IMR-90 (cell line): ENCODE results near the gene DOCK2. TPM values are rescaled to one million over a fixed set of nuclear protein-coding genes. Genes with fewer than 3 reads are reported as not detected.

Source experiments
- ATAC-seq: fragments of 200-7000 bp; cut with Tn5 transposase; 2 replicates; pipeline ENCODE4 v1.9.1; 2020; ENCODE audit warnings: low read depth, mild to moderate bottlenecking, moderate library complexity
- BruUV-seq: library from RNA; stranded (reverse); fragments of 400-500 nt; replicated peaks from 2 replicates; lab custom pipeline; 2021; lab: Mats Ljungman, UMichigan
- CTCF ChIA-PET: fragments of 300-600 bp; formaldehyde crosslinking; extraction: SDS; loops from one replicate; lab custom pipeline; 2021; ENCODE audit warnings: antibody characterized with exemption; lab: Yijun Ruan, JAX
- POLR2A ChIA-PET: fragments of 300-600 bp; sonication (Branson Sonifier 250); formaldehyde crosslinking; loops from one replicate; lab custom pipeline; 2022; ENCODE audit warnings: antibody characterized with exemption; ENCODE audit not compliant: unreplicated experiment; lab: Charles Lee
- DNase-seq: peaks from one replicate; pipeline ENCODE4 v3.0.0; 2013
- H2AFZ ChIP-seq: replicated peaks from 2 replicates; pipeline ENCODE3; 2013; ENCODE audit warnings: low read length, mild to moderate bottlenecking; ENCODE audit not compliant: poor library complexity
- H2AK5ac ChIP-seq: 2 replicates; pipeline ENCODE4 v1.6.1; 2013; ENCODE audit warnings: low read depth, low read length, inconsistent platforms
- H2AK9ac ChIP-seq: replicated peaks from 2 replicates; pipeline ENCODE3; 2013; ENCODE audit warnings: mild to moderate bottlenecking, low read depth, low read length, moderate library complexity; ENCODE audit not compliant: poor library complexity
- H2BK120ac ChIP-seq: 2 replicates; pipeline ENCODE4 v1.6.1; 2013; ENCODE audit warnings: low read depth, low read length, inconsistent platforms
- H2BK15ac ChIP-seq: 3 replicates; pipeline ENCODE4 v1.6.1; 2013; ENCODE audit warnings: low read depth, low read length, inconsistent platforms
- H2BK20ac ChIP-seq: 2 replicates; pipeline ENCODE4 v1.6.1; 2013; ENCODE audit warnings: low read depth, mild to moderate bottlenecking, inconsistent platforms, low read length, moderate library complexity
- H2BK5ac ChIP-seq: 2 replicates; pipeline ENCODE4 v1.6.1; 2013; ENCODE audit warnings: mild to moderate bottlenecking, low read depth, low read length, inconsistent platforms; ENCODE audit not compliant: poor library complexity, severe bottlenecking
- H3K14ac ChIP-seq: replicated peaks from 2 replicates; pipeline ENCODE4 v1.6.1; 2013; ENCODE audit warnings: low read depth, low read length, inconsistent platforms
- H3K18ac ChIP-seq: 2 replicates; pipeline ENCODE4 v1.6.1; 2013; ENCODE audit warnings: low read depth, low read length, control low read depth
- H3K23ac ChIP-seq: 2 replicates; pipeline ENCODE4 v1.6.1; 2013; ENCODE audit warnings: low read depth, low read length, inconsistent platforms
- H3K27ac ChIP-seq: 2 replicates; pipeline ENCODE4 v1.5.1; 2013; ENCODE audit warnings: mild to moderate bottlenecking, control low read depth, low read length; ENCODE audit not compliant: insufficient read depth
- H3K27me3 ChIP-seq: 2 replicates; pipeline ENCODE4 v1.6.1; 2013; ENCODE audit warnings: low read length; ENCODE audit not compliant: control insufficient read depth, insufficient read depth
- H3K36me3 ChIP-seq: 2 replicates; pipeline ENCODE4 v1.6.1; 2013; ENCODE audit warnings: low read length, mixed read lengths; ENCODE audit not compliant: control insufficient read depth, insufficient read depth
- H3K4ac ChIP-seq: 2 replicates; pipeline ENCODE4 v1.6.1; 2013; ENCODE audit warnings: low read depth, low read length, inconsistent platforms
- H3K4me1 ChIP-seq: 2 replicates; pipeline ENCODE4 v1.6.1; 2013; ENCODE audit warnings: low read length, mixed read lengths; ENCODE audit not compliant: control insufficient read depth, insufficient read depth
- H3K4me2 ChIP-seq: 2 replicates; pipeline ENCODE4 v1.6.1; 2013; ENCODE audit warnings: low read depth, mild to moderate bottlenecking, control low read depth, low read length, moderate library complexity
- H3K4me3 ChIP-seq: 2 replicates; pipeline ENCODE4 v1.5.1; 2013; ENCODE audit warnings: low read depth, mild to moderate bottlenecking, control low read depth, low read length, moderate library complexity; ENCODE audit not compliant: insufficient read depth
- H3K56ac ChIP-seq: 2 replicates; pipeline ENCODE4 v1.6.1; 2013; ENCODE audit warnings: low read length, inconsistent platforms; ENCODE audit not compliant: insufficient read depth; ENCODE audit errors: extremely low read depth
- H3K79me1 ChIP-seq, 2 experiments: 2 replicates each; pipeline ENCODE4 v1.6.1; 2013; ENCODE audit warnings: low read length in 2 of 2, inconsistent platforms in 1 of 2, low read depth in 1 of 2
- H3K9ac ChIP-seq: 2 replicates; pipeline ENCODE4 v1.6.1; 2013; ENCODE audit warnings: low read depth, low read length, control low read depth
- H3K9me1 ChIP-seq: 2 replicates; pipeline ENCODE4 v1.6.1; 2013; ENCODE audit warnings: low read length, inconsistent platforms; ENCODE audit not compliant: insufficient read depth
- H3K9me3 ChIP-seq: 2 replicates; pipeline ENCODE4 v1.6.1; 2013; ENCODE audit warnings: low read length; ENCODE audit not compliant: control insufficient read depth, insufficient read depth
- H4K20me1 ChIP-seq: 2 replicates; pipeline ENCODE4 v1.6.1; 2013; ENCODE audit warnings: low read length, inconsistent platforms; ENCODE audit not compliant: insufficient read depth
- H4K5ac ChIP-seq: 2 replicates; pipeline ENCODE4 v1.6.1; 2013; ENCODE audit warnings: mild to moderate bottlenecking, low read depth, low read length, control low read depth
- H4K8ac ChIP-seq, 2 experiments: 2 replicates each; pipeline ENCODE4 v1.6.1; 2013; ENCODE audit warnings: low read depth in 2 of 2, low read length in 2 of 2, control low read depth in 1 of 2, inconsistent platforms in 1 of 2
- H4K91ac ChIP-seq: 2 replicates; pipeline ENCODE4 v1.6.1; 2013; ENCODE audit warnings: low read depth, low read length, inconsistent platforms; ENCODE audit not compliant: insufficient read depth
- CHD1 ChIP-seq: IDR thresholded peaks from 2 replicates; pipeline ENCODE4 v1.6.1; 2012; ENCODE audit warnings: low read depth, low read length, improper control_type of control experiment
- FOS ChIP-seq: fragments of 150-350 bp; IDR thresholded peaks from 2 replicates; pipeline ENCODE4 v1.6.1; 2016; ENCODE audit warnings: low read depth, low read length
- MAFK ChIP-seq: IDR thresholded peaks from 2 replicates; pipeline ENCODE4 v1.6.1; 2012; ENCODE audit warnings: low read depth, low read length, improper control_type of control experiment
- WGBS, 2 experiments: methylation state at CpG; one replicate each; pipeline versions ENCODE4 v1.1.5 to v1.1.7; 2013; ENCODE audit warnings: missing lambda C conversion rate in 2 of 2; ENCODE audit not compliant: insufficient read length in 1 of 2; ENCODE audit errors: extremely low coverage in 2 of 2; 5-methylcytosine and 5-hydroxymethylcytosine counted together
- dilution Hi-C: fragments of 300-500 bp; cut with HindIII; formaldehyde crosslinking; loops from one replicate; pipeline ENCODE4 v1.14.3; 2018; ENCODE audit warnings: low sequenced_read_pairs; ENCODE audit not compliant: unreplicated experiment
- in situ Hi-C: fragments of 300-500 bp; cut with MboI; formaldehyde crosslinking; loops from 3 replicates; pipeline ENCODE4 v1.14.3; 2019; ENCODE audit warnings: low sequenced_read_pairs, inconsistent platforms, mixed read lengths
- intact Hi-C: fragments of 100-400 bp; cut with micrococcal nuclease; formaldehyde crosslinking; loops from 2 replicates; pipeline ENCODE4 v1.10.0; 2022
- polyA plus RNA-seq, 3 experiments: library from polyadenylated mRNA; depleted of rRNA; stranded (reverse); fragments of >200 nt; gene quantifications; 2 replicates each; pipeline ENCODE4 v1.2.3, GENCODE V29; 2012; ENCODE audit warnings: low replicate concordance in 1 of 3
- total RNA-seq: library from RNA; depleted of rRNA; stranded (reverse); fragments of >200 nt; gene quantifications from 2 replicates; pipeline ENCODE4 v1.2.3, GENCODE V29; 2012

The DOCK2 gene
- total and polyA plus RNA-seq, 2 of the 4 experiments (the other 2 are of a cell fraction) = 0.72 to 3.0 TPM

DNA sequence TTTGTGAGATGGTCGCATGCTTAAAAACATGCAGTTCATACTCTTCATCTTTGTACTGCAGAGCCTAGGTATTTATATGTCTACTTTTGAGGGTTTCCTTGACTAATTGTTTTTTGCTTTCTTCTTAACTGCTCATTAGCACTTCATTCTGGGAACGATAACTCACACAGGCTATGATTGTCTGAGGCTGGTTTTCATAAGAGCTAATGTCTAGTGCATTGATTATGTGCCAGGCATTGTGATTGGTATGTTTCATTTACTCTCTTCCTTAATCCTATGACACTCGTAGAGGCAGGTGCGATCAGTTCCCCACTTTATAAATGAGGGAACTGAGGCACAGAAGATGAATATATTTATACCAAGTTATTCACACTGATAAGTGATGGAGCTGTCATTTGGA is 249.6 kb downstream of the DOCK2 start:
- POLR2A ChIA-PET = no interaction called here
- no peak overlapping the region for H4K91ac ChIP-seq
- H3K4me3 ChIP-seq = no peak overlapping the region

More for the DNA sequence above, 249.6 kb downstream of the DOCK2 start:
- Histone ChIP-seq H3K4ac (no peak overlapping the region), H3K9me3 (no peaks in the 10 kb centered on the region), H3K79me1 (peaks cover 3 to 11% of the 10 kb centered on the region in 2 experiments; a peak in 2 of 4 replicates), H2BK120ac (no peak overlapping the region), H2BK15ac (no peak overlapping the region), H3K23ac (no peak overlapping the region), H3K27ac (no peak overlapping the region), H3K9ac (no peak overlapping the region), H3K4me1 (peaks cover 2% of the 10 kb centered on the region; the same call in 1 of the 2 replicates), H4K8ac (no peak overlapping the region), H3K4me2 (no peak overlapping the region), H2AK5ac (no peak overlapping the region), H3K56ac (no peak overlapping the region), H2BK5ac (no peak overlapping the region), H4K20me1 (no peaks in the 10 kb centered on the region), H3K9me1 (no peaks in the 10 kb centered on the region; the same call in 1 of the 2 replicates), H2AK9ac (no peak overlapping the region), H2BK20ac (no peak overlapping the region), H2AFZ (no peak overlapping the region), H4K5ac (no peak overlapping the region), H3K14ac (no peak overlapping the region), H3K27me3 (no peaks in the 10 kb centered on the region), H3K36me3 (peaks cover 9% of the 10 kb centered on the region), H3K18ac (no peak overlapping the region)
- DNase-seq (no peak), ATAC-seq (no peak)
- CTCF ChIA-PET = interaction anchor here (1.3 kb wide), 2 partner anchors 22 to 94 kb away, joined by 3 read pairs; no protein-coding TSS in a partner anchor
- dilution Hi-C loops (no loop called here), intact Hi-C loops (no loop called here), in situ Hi-C loops (no loop called here)
- WGBS, 2 experiments = no CpG with 5 or more reads among the region's 4 CpGs
- TF ChIP-seq MAFK (no peak), CHD1 (no peak), FOS (no peak)
- no TSS peak for BruUV-seq
